ENCODE data around the gene HSD3B7.

Gene HSD3B7

DNA sequence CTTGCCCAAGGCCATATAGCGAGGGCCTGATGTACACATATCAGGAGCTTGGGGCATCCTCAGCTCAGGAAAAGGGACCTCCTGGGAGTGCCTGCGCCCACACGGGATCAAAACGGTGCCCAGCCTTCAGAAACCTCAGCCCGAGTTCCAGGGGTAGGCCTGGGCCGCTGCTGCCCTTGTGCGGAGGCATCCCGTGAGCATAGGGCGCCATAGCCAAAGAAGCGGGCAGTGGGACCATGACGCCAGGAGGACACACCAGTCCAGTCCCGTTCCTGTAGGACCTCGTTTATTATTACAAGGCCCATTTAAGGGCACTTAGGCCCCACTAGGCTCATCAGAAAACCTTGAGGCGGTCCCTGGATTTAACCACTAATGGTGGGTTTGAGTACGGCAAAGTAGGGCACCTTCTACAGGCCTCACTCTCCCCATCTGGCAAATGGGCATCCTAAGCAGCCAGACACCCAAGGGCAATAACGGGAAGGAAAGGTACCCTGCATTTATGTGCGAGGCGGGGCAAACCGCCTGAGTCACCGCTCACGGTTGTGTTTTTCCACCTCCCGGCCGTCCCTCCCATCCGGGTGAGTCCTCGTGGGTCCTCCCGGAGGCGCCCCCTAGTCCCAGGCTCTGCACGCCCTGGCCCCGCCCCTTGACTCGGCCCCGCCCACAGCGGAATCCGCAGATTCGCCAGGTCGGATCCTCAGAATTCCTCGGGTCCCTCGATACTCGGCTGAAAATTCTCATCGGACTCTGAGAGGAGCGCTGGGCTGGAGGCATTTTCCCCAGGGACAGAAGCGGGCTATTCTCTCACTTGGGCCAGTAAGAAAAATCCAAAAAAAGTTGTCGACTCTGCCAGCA lies 28.2 kb upstream of the HSD3B7 start:
- no peaks in the 10 kb centered on the region for H3K9me3 ChIP-seq (ENCODE audit: control insufficient read depth in 5 of 5, low read length in 5 of 5)
- no peaks in the 10 kb centered on the region for H3K27me3 ChIP-seq (ENCODE audit: control insufficient read depth in 5 of 5, insufficient read depth in 4 of 5, low read length in 5 of 5)
- H3K27ac ChIP-seq (ENCODE audit: low read depth, low read length): peak overlapping the region; percentile 92
- H3K4me1 ChIP-seq (ENCODE audit: control insufficient read depth in 5 of 5, insufficient read depth in 5 of 5, low read length in 5 of 5): peaks cover 7 to 41% (median 35%) of the 10 kb centered on the region in 5 donors
- peak overlapping the region; percentile 35 to 97 (median 93) for H3K9ac ChIP-seq (ENCODE audit: low read length in 5 of 5)
- peaks cover 0 to 36% (median 26%) of the 10 kb centered on the region in 5 donors for H3K36me3 ChIP-seq (ENCODE audit: control insufficient read depth in 5 of 5, insufficient read depth in 5 of 5, low read length in 5 of 5)
- H3K4me3 ChIP-seq (ENCODE audit: low read depth in 1 of 5, low read length in 5 of 5): peak overlapping the region; percentile 80 to 92 (median 85)

DNA sequence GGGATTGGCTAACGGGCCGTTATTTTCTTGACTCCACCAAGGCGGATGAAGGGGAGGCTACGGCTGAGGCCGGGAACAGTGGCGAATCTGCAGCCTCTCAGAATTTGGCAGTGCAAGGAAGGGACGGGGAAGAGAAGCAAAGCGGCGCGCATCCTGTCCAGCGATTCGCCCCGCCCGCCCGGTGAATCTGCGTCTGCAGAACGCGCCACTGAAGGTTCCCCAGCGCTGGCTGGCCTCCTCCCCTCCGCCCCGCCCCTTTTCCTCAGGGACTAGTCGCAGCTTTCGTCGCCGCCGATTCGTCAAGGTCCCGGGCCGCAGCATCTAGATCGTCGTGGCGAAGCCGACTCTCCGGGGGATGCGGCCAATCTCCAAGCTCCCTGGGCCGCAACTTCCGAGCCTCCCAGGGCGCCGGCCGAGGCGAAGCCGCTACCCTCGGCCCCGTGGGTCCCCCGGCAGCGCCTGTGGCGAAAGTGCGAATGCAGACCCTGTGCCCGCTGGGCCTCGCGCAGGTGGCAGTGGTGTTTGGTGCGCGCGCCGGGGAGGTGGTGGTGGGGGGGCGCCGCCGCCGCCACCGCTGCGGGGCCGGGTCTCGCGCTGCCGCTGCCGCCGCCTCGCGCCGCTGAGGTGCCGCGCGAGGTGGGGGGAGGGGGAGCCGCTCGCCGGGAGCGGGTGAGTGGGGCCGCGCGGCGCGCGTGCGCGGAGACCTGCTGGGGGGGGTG lies 27.4 kb upstream of the HSD3B7 start, which contains the start of gene SETD1A:
SETD1A (plus strand) TSS at position 299 of the 719 bp plus-strand sequence. CDS start 978 bp downstream, outside the sequence.
- H3K9me3 ChIP-seq (ENCODE audit: control insufficient read depth in 5 of 5, low read length in 5 of 5): no peaks in the 10 kb centered on the region
- H3K4me1 ChIP-seq (ENCODE audit: control insufficient read depth in 5 of 5, insufficient read depth in 5 of 5, low read length in 5 of 5): peaks cover 7 to 37% (median 33%) of the 10 kb centered on the region in 5 donors
- peak within 1 kb of the TSS; percentile 77 to 97 (median 93) for H3K9ac ChIP-seq (ENCODE audit: low read length in 5 of 5)
- H3K27ac ChIP-seq (ENCODE audit: low read depth, low read length): peak within 1 kb of the TSS; percentile 92
- peaks cover 0 to 43% (median 34%) of the 10 kb centered on the region in 5 donors for H3K36me3 ChIP-seq (ENCODE audit: control insufficient read depth in 5 of 5, insufficient read depth in 5 of 5, low read length in 5 of 5)
- H3K27me3 ChIP-seq (ENCODE audit: control insufficient read depth in 5 of 5, insufficient read depth in 4 of 5, low read length in 5 of 5): no peaks in the 10 kb centered on the region
- H3K4me3 ChIP-seq (ENCODE audit: low read depth in 1 of 5, low read length in 5 of 5): peak within 1 kb of the TSS; percentile 80 to 92 (median 85)

DNA sequence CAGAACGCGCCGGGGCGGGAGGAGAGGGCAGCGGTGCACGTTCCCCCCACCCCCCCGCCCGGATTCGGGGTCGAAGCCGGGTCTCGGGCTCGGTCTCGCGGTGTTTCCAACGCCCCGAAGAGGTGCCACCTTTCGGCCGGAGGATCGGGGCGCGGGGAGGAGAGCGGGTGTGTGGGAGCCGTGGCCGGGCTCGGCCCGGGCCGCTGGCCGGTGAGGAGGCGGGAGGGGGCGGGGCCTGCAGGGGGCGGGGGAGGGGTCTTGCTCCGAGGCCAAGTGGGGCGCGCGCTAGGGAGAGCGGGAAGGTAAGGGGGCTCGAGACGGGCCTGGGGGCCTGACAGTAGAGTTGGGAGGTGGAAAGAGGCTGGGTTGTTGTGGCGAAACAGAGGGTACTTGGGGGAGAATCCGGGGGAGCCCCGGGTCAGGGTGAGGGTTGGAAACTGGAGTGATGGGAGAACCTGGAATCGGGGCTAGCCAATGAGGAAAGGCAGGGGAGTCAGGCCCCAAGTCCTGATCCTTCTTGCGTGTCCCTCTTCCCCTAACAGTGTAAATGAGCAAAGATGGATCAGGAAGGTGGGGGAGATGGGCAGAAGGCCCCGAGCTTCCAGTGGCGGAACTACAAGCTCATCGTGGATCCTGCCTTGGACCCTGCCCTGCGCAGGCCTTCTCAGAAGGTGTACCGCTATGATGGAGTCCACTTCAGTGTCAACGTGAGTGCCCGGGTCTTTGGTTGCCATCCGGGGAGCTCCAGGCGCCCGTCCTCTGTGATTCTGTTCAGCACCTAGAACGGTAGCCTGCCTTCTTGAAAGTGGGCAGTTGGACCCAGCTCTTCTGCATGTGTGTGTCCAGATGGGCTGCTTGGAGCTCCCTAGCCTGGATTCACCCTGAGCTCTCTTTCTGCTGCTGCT lies 26.6 kb upstream of the HSD3B7 start:
- Histone ChIP-seq H3K27ac (ENCODE audit: low read depth, low read length) (no peak overlapping the region), H3K4me1 (ENCODE audit: control insufficient read depth in 5 of 5, insufficient read depth in 5 of 5, low read length in 5 of 5) (peaks cover 7 to 31% (median 29%) of the 10 kb centered on the region in 5 donors), H3K9me3 (ENCODE audit: control insufficient read depth in 5 of 5, low read length in 5 of 5) (no peaks in the 10 kb centered on the region), H3K27me3 (ENCODE audit: control insufficient read depth in 5 of 5, insufficient read depth in 4 of 5, low read length in 5 of 5) (no peaks in the 10 kb centered on the region), H3K4me3 (ENCODE audit: low read depth in 1 of 5, low read length in 5 of 5) (peak overlapping the region; percentile 80 to 90 (median 83)), H3K9ac (ENCODE audit: low read length in 5 of 5) (peak overlapping the region; percentile 77 to 97 (median 84)), H3K36me3 (ENCODE audit: control insufficient read depth in 5 of 5, insufficient read depth in 5 of 5, low read length in 5 of 5) (peaks cover 5 to 46% (median 42%) of the 10 kb centered on the region in 5 donors)

DNA sequence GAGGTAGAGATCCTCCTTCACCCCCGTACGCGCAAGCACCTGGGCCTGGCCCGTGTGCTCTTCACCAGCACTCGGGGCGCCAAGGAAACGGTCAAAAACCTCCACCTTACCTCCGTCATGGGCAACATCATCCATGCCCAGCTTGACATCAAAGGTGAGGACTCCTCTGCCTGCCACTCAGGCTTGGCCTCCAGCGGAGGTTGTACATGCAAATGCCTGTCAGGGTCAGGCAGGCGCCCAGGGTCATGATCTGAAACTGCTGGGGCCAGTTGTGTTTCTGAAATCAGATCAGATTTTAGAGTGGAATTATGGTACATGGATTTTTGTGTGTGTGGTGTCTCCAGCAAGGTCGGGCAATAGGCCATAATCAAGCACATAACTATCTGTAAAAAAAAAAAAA lies 23.6 kb upstream of the HSD3B7 start:
- H3K4me3 ChIP-seq (ENCODE audit: low read depth in 1 of 5, low read length in 5 of 5): no peak overlapping the region
- H3K4me1 ChIP-seq (ENCODE audit: control insufficient read depth in 5 of 5, insufficient read depth in 5 of 5, low read length in 5 of 5): peaks cover 4 to 22% (median 18%) of the 10 kb centered on the region in 5 donors
- peaks cover 5 to 72% (median 68%) of the 10 kb centered on the region in 5 donors for H3K36me3 ChIP-seq (ENCODE audit: control insufficient read depth in 5 of 5, insufficient read depth in 5 of 5, low read length in 5 of 5)
- no peaks in the 10 kb centered on the region for H3K27me3 ChIP-seq (ENCODE audit: control insufficient read depth in 5 of 5, insufficient read depth in 4 of 5, low read length in 5 of 5)
- H3K27ac ChIP-seq (ENCODE audit: low read depth, low read length): no peak overlapping the region
- H3K9me3 ChIP-seq (ENCODE audit: control insufficient read depth in 5 of 5, low read length in 5 of 5): no peaks in the 10 kb centered on the region
- H3K9ac ChIP-seq (ENCODE audit: low read length in 5 of 5): no peak overlapping the region

GRCh38 chr16:30963925-30964511 lies 21.0 kb upstream of the HSD3B7 start:
- no peak overlapping the region for H3K27ac ChIP-seq (ENCODE audit: low read depth, low read length)
- H3K9ac ChIP-seq (ENCODE audit: low read length in 5 of 5): no peak overlapping the region
- H3K4me1 ChIP-seq (ENCODE audit: control insufficient read depth in 5 of 5, insufficient read depth in 5 of 5, low read length in 5 of 5): peaks cover 0 to 13% (median 8%) of the 10 kb centered on the region in 5 donors
- H3K9me3 ChIP-seq (ENCODE audit: control insufficient read depth in 5 of 5, low read length in 5 of 5): no peaks in the 10 kb centered on the region
- H3K27me3 ChIP-seq (ENCODE audit: control insufficient read depth in 5 of 5, insufficient read depth in 4 of 5, low read length in 5 of 5): no peaks in the 10 kb centered on the region
- H3K36me3 ChIP-seq (ENCODE audit: control insufficient read depth in 5 of 5, insufficient read depth in 5 of 5, low read length in 5 of 5): peaks cover 5 to 90% (median 84%) of the 10 kb centered on the region in 5 donors
- H3K4me3 ChIP-seq (ENCODE audit: low read depth in 1 of 5, low read length in 5 of 5): no peak overlapping the region

DNA sequence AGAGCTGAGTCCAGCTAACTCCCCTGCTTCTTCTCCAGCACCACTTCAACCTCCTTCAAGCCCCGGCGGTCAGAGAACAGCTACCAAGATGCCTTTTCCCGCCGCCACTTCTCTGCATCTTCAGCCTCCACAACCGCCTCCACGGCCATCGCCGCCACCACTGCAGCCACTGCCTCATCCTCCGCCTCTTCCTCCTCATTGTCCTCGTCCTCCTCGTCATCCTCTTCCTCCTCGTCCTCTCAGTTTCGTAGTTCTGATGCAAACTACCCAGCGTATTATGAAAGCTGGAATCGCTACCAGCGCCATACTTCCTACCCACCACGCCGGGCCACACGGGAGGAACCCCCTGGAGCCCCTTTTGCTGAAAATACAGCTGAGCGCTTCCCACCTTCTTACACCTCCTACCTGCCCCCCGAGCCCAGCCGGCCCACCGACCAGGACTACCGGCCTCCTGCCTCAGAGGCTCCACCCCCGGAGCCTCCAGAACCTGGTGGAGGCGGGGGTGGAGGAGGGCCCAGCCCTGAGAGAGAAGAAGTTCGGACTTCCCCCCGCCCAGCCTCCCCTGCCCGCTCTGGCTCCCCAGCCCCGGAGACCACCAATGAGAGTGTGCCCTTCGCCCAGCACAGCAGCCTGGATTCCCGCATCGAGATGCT lies 20.3 kb upstream of the HSD3B7 start:
- Histone ChIP-seq H3K27me3 (ENCODE audit: control insufficient read depth in 5 of 5, insufficient read depth in 4 of 5, low read length in 5 of 5) (no peaks in the 10 kb centered on the region), H3K27ac (ENCODE audit: low read depth, low read length) (no peak overlapping the region), H3K9ac (ENCODE audit: low read length in 5 of 5) (no peak overlapping the region), H3K4me1 (ENCODE audit: control insufficient read depth in 5 of 5, insufficient read depth in 5 of 5, low read length in 5 of 5) (peaks cover 0 to 6% (median 4%) of the 10 kb centered on the region in 5 donors), H3K4me3 (ENCODE audit: low read depth in 1 of 5, low read length in 5 of 5) (no peak overlapping the region), H3K36me3 (ENCODE audit: control insufficient read depth in 5 of 5, insufficient read depth in 5 of 5, low read length in 5 of 5) (peaks cover 5 to 90% (median 84%) of the 10 kb centered on the region in 5 donors), H3K9me3 (ENCODE audit: control insufficient read depth in 5 of 5, low read length in 5 of 5) (no peaks in the 10 kb centered on the region)

DNA sequence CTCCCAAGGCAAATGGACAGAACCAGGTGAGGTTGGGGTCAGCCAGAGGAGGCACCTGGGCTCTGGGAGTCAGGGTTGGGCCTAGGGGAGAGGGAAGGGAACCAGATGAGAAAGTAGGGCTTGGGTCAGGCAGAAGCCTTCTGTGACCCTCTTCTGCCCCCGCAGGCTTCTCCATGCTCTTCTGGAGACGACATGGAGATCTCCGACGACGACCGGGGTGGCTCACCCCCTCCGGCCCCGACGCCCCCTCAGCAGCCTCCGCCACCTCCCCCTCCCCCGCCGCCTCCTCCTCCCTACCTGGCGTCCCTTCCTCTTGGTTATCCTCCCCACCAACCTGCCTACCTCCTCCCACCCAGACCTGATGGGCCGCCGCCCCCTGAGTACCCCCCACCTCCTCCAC lies 19.6 kb upstream of the HSD3B7 start:
- Histone ChIP-seq H3K9me3 (ENCODE audit: control insufficient read depth in 5 of 5, low read length in 5 of 5) (no peaks in the 10 kb centered on the region), H3K27me3 (ENCODE audit: control insufficient read depth in 5 of 5, insufficient read depth in 4 of 5, low read length in 5 of 5) (no peaks in the 10 kb centered on the region), H3K4me1 (ENCODE audit: control insufficient read depth in 5 of 5, insufficient read depth in 5 of 5, low read length in 5 of 5) (peaks cover 0 to 5% (median 4%) of the 10 kb centered on the region in 5 donors), H3K36me3 (ENCODE audit: control insufficient read depth in 5 of 5, insufficient read depth in 5 of 5, low read length in 5 of 5) (peaks cover 5 to 89% (median 81%) of the 10 kb centered on the region in 5 donors), H3K4me3 (ENCODE audit: low read depth in 1 of 5, low read length in 5 of 5) (no peak overlapping the region), H3K27ac (ENCODE audit: low read depth, low read length) (no peak overlapping the region), H3K9ac (ENCODE audit: low read length in 5 of 5) (no peak overlapping the region)

GRCh38 chr16:30966033-30966619 lies 18.9 kb upstream of the HSD3B7 start:
- no peaks in the 10 kb centered on the region for H3K9me3 ChIP-seq (ENCODE audit: control insufficient read depth in 5 of 5, low read length in 5 of 5)
- no peaks in the 10 kb centered on the region for H3K27me3 ChIP-seq (ENCODE audit: control insufficient read depth in 5 of 5, insufficient read depth in 4 of 5, low read length in 5 of 5)
- no peak overlapping the region for H3K4me3 ChIP-seq (ENCODE audit: low read depth in 1 of 5, low read length in 5 of 5)
- H3K27ac ChIP-seq (ENCODE audit: low read depth, low read length): no peak overlapping the region
- H3K36me3 ChIP-seq (ENCODE audit: control insufficient read depth in 5 of 5, insufficient read depth in 5 of 5, low read length in 5 of 5): peaks cover 5 to 89% (median 85%) of the 10 kb centered on the region in 5 donors
- peaks cover 0 to 5% (median 4%) of the 10 kb centered on the region in 5 donors for H3K4me1 ChIP-seq (ENCODE audit: control insufficient read depth in 5 of 5, insufficient read depth in 5 of 5, low read length in 5 of 5)
- H3K9ac ChIP-seq (ENCODE audit: low read length in 5 of 5): no peak overlapping the region

All from subcutaneous abdominal adipose tissue (tissue), 5 donors.